SK-N-SH (cell line): ENCODE results near the gene C6orf15. TPM values are rescaled to one million over a fixed set of nuclear protein-coding genes. Genes with fewer than 3 reads are reported as not detected.

ENCODE experiments used
- CTCF ChIA-PET: fragments of 300-600, 350-600 bp; formaldehyde crosslinking; extraction: SDS; loops from one replicate; lab custom pipeline; 2021; lab: Yijun Ruan, JAX
- POLR2A ChIA-PET: fragments of 350-600 bp; sonication (Branson Sonifier 250); formaldehyde crosslinking; extraction: SDS; loops from one replicate; lab custom pipeline; 2020; ENCODE audit warnings: antibody characterized with exemption, inconsistent platforms; lab: Yijun Ruan, JAX
- DNase-seq: peaks from one replicate; pipeline ENCODE4 v3.0.0; 2012
- H2AFZ ChIP-seq: fragments of 200-600 bp; sonication (generic); 2 replicates; pipeline ENCODE4 v1.8.1; 2016; ENCODE audit warnings: antibody characterized with exemption, mild to moderate bottlenecking, low read depth
- H3F3A ChIP-seq: fragments of 200-600 bp; sonication (generic); replicated peaks from 2 replicates; pipeline ENCODE3; 2016; ENCODE audit warnings: antibody characterized with exemption, mild to moderate bottlenecking; ENCODE audit not compliant: insufficient read depth
- H3K27ac ChIP-seq, 2 experiments: fragments of 200-500 bp in 1 of 2; fragments of 200-600 bp in 1 of 2; sonication (Bioruptor generic) in 1 of 2; sonication (generic), shearing (Covaris generic) in 1 of 2; 2 replicates each; pipeline versions ENCODE4 v1.5.1 to v1.6.1; 2014 to 2016; ENCODE audit warnings: low read depth in 2 of 2, inconsistent platforms in 1 of 2, low read length in 1 of 2, mild to moderate bottlenecking in 1 of 2, mixed read lengths in 1 of 2
- H3K27me3 ChIP-seq: fragments of 200-600 bp; sonication (generic), shearing (Covaris generic); 2 replicates; pipeline ENCODE4 v1.6.1; 2016; ENCODE audit warnings: mixed run types; ENCODE audit not compliant: insufficient read depth
- H3K36me3 ChIP-seq, 2 experiments: fragments of 200-500 bp in 1 of 2; fragments of 200-600 bp in 1 of 2; sonication (Bioruptor generic) in 1 of 2; sonication (generic) in 1 of 2; replicated peaks in 1 of 2; 2 replicates each; pipeline versions ENCODE3 to v1.5.1; 2014 to 2016; ENCODE audit warnings: low read length in 1 of 2, mild to moderate bottlenecking in 1 of 2; ENCODE audit not compliant: insufficient read depth in 2 of 2, control insufficient read depth in 1 of 2
- H3K4me1 ChIP-seq, 2 experiments: fragments of 200-500 bp in 1 of 2; fragments of 200-600 bp in 1 of 2; sonication (Bioruptor generic) in 1 of 2; sonication (generic), shearing (Covaris generic) in 1 of 2; 2 replicates each; pipeline versions ENCODE4 v1.5.1 to v1.6.1; 2014 to 2016; ENCODE audit warnings: low read depth in 1 of 2, low read length in 1 of 2, mixed run types in 1 of 2; ENCODE audit not compliant: insufficient read depth in 2 of 2, control insufficient read depth in 1 of 2
- H3K4me2 ChIP-seq: fragments of 200-600 bp; sonication (generic), shearing (Covaris generic); 2 replicates; pipeline ENCODE4 v1.6.1; 2017; ENCODE audit warnings: mixed run types
- H3K4me3 ChIP-seq, 2 experiments: fragments of 200-500 bp in 1 of 2; fragments of 200-600 bp in 1 of 2; sonication (Bioruptor generic) in 1 of 2; sonication (generic), shearing (Covaris generic) in 1 of 2; 2 replicates each; pipeline versions ENCODE4 v1.5.1 to v1.8.1; 2014 to 2016; ENCODE audit warnings: low read depth in 2 of 2, inconsistent platforms in 1 of 2, low read length in 1 of 2, mild to moderate bottlenecking in 1 of 2, mixed read lengths in 1 of 2, moderate library complexity in 1 of 2
- H3K79me2 ChIP-seq: fragments of 200-600 bp; sonication (generic); 2 replicates; pipeline ENCODE4 v1.8.1; 2017; ENCODE audit warnings: mild to moderate bottlenecking; ENCODE audit not compliant: insufficient read depth
- H3K9ac ChIP-seq: fragments of 200-600 bp; sonication (generic); 2 replicates; pipeline ENCODE4 v1.6.1; 2017; ENCODE audit warnings: mixed run types
- H3K9me2 ChIP-seq: fragments of 200-600 bp; sonication (generic); 2 replicates; pipeline ENCODE4 v1.6.1; 2017; ENCODE audit warnings: mixed run types
- H3K9me3 ChIP-seq: fragments of 200-600 bp; sonication (generic); 2 replicates; pipeline ENCODE4 v1.6.1; 2017; ENCODE audit warnings: mixed run types, mild to moderate bottlenecking, moderate library complexity
- H4K20me1 ChIP-seq: fragments of 200-600 bp; sonication (generic); 2 replicates; pipeline ENCODE4 v1.6.1; 2017; ENCODE audit warnings: mild to moderate bottlenecking, mixed run types; ENCODE audit not compliant: insufficient read depth
- CHD2 ChIP-seq: fragments of 150-350 bp; IDR thresholded peaks from 2 replicates; pipeline ENCODE4 v1.6.1; 2018; ENCODE audit warnings: low read length; ENCODE audit not compliant: partially characterized antibody
- ELF1 ChIP-seq: IDR thresholded peaks from 2 replicates; pipeline ENCODE4 v1.4.0; 2012
- EP300 ChIP-seq, 2 experiments: IDR thresholded peaks; 2 replicates each; pipeline versions ENCODE4 v1.4.0 to v1.6.1; 2012; ENCODE audit warnings: borderline replicate concordance in 1 of 2, low read depth in 1 of 2, low read length in 1 of 2
- FOSL2 ChIP-seq: IDR thresholded peaks from 2 replicates; pipeline ENCODE4 v1.4.0; 2012; ENCODE audit warnings: low read depth, mild to moderate bottlenecking, moderate library complexity, borderline replicate concordance
- FOXJ3 ChIP-seq: sonication (generic); formaldehyde crosslinking; IDR thresholded peaks from 2 replicates; pipeline ENCODE4 v1.5.1; 2020; ENCODE audit warnings: mild to moderate bottlenecking, missing genetic modification reagents
- FOXM1 ChIP-seq: IDR thresholded peaks from 2 replicates; pipeline ENCODE4 v1.4.0; 2012; ENCODE audit warnings: low read depth, mild to moderate bottlenecking
- JUND ChIP-seq: IDR thresholded peaks from 2 replicates; pipeline ENCODE4 v1.4.0; 2012
- MEF2A ChIP-seq: IDR thresholded peaks from 2 replicates; pipeline ENCODE4 v1.4.0; 2012; ENCODE audit warnings: low read depth, borderline replicate concordance
- MXI1 ChIP-seq: IDR thresholded peaks from 2 replicates; pipeline ENCODE4 v1.6.1; 2012; ENCODE audit warnings: mild to moderate bottlenecking, low read depth, low read length, improper control_type of control experiment
- NFIC ChIP-seq: IDR thresholded peaks from 2 replicates; pipeline ENCODE4 v1.4.0; 2012; ENCODE audit warnings: borderline replicate concordance
- NRF1 ChIP-seq: IDR thresholded peaks from 2 replicates; pipeline ENCODE4 v1.6.1; 2012; ENCODE audit warnings: low read depth, mild to moderate bottlenecking, low read length
- POLR2AphosphoS5 ChIP-seq: IDR thresholded peaks from 2 replicates; pipeline ENCODE4 v1.6.1; 2012; ENCODE audit warnings: low read depth, low read length
- RAD21 ChIP-seq: IDR thresholded peaks from 2 replicates; pipeline ENCODE4 v1.6.1; 2012; ENCODE audit warnings: mild to moderate bottlenecking, low read length
- RCOR1 ChIP-seq: fragments of 150-350 bp; IDR thresholded peaks from 2 replicates; pipeline ENCODE4 v1.6.1; 2017; ENCODE audit warnings: antibody characterized with exemption, low read length
- RXRA ChIP-seq: IDR thresholded peaks from 2 replicates; pipeline ENCODE4 v1.4.0; 2012; ENCODE audit warnings: low read depth, mild to moderate bottlenecking, borderline replicate concordance
- SIN3A ChIP-seq: IDR thresholded peaks from 2 replicates; pipeline ENCODE4 v1.6.1; 2012; ENCODE audit warnings: low read depth, mild to moderate bottlenecking, low read length, moderate library complexity, borderline replicate concordance
- TAF1 ChIP-seq: IDR thresholded peaks from 2 replicates; pipeline ENCODE4 v1.6.1; 2012; ENCODE audit warnings: low read depth, mild to moderate bottlenecking, low read length, moderate library complexity, borderline replicate concordance
- TCF12 ChIP-seq: IDR thresholded peaks from 2 replicates; pipeline ENCODE4 v1.4.0; 2012
- YY1 ChIP-seq: IDR thresholded peaks from 2 replicates; pipeline ENCODE4 v1.4.0; 2012; ENCODE audit warnings: low read depth, mild to moderate bottlenecking
- WGBS: methylation state at CpG from one replicate; pipeline ENCODE4 v1.1.6; 2017; ENCODE audit warnings: low lambda C conversion rate; 5-methylcytosine and 5-hydroxymethylcytosine counted together
- polyA plus RNA-seq, 3 experiments: library from polyadenylated mRNA; depleted of rRNA; stranded (reverse); fragments of >200 nt; gene quantifications; 2 replicates each; pipeline ENCODE4 v1.2.3, GENCODE V29; 2012
- TF ChIP-seq, protein P1 (sequence below): IDR thresholded peaks from 2 replicates; pipeline ENCODE4 v1.4.0; 2012; ENCODE audit warnings: low read depth, borderline replicate concordance
- TF ChIP-seq, protein P2 (sequence below): IDR thresholded peaks from 2 replicates; pipeline ENCODE4 v1.6.1; 2012; ENCODE audit warnings: mild to moderate bottlenecking, low read depth, low read length, moderate library complexity
- TF ChIP-seq, protein P3 (sequence below): IDR thresholded peaks from 2 replicates; pipeline ENCODE4 v1.4.0; 2012; ENCODE audit warnings: low read depth

C6orf15 gene
- polyA plus RNA-seq, 1 of the 3 experiments (the other 2 are of a cell fraction), result not detected

DNA sequence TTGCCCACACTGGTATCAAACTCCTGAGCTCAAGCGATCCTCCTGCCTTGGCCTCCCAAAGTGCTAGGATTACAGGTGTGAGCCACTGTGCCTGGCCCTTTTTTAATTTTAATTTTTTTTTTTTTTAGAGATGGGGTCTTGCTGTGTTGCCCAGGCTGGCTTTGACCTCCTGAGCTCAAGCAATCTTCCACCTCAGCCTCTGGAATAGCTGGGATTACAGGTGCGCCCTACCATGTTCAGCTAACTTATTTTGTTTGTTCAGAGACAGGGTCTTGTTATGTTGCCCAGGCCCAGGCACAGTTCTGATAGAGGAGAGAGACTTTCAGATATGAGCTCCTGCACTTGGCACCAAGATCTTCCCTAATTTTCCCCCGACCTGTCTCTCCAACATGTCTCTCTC lies 18.4 kb upstream of the C6orf15 start:
- Histone ChIP-seq H3K79me2 (no peaks in the 10 kb centered on the region), H3K4me2 (no peak overlapping the region), H3K9ac (no peak overlapping the region), H3K4me3 (no peak overlapping the region), H2AFZ (no peak overlapping the region), H3F3A (no peaks in the 10 kb centered on the region), H3K36me3 (no peaks in the 10 kb centered on the region), H3K27ac (no peak overlapping the region), H4K20me1 (no peaks in the 10 kb centered on the region), H3K9me3 (no peaks in the 10 kb centered on the region), H3K4me1 (no peaks in the 10 kb centered on the region), H3K9me2 (no peaks in the 10 kb centered on the region), H3K27me3 (no peaks in the 10 kb centered on the region)
- DNase-seq, result no peak
- ChIA-PET POLR2A (no interaction called here), CTCF (interaction anchor here (0.8 to 4.8 kb wide), 3 partner anchors 44 to 236 kb away, joined by 3 to 21 read pairs (median 16); no protein-coding TSS in a partner anchor)
- WGBS, result 47% methylated on average over 3 of the region's 3 CpGs
- TF ChIP-seq, protein P1, sequence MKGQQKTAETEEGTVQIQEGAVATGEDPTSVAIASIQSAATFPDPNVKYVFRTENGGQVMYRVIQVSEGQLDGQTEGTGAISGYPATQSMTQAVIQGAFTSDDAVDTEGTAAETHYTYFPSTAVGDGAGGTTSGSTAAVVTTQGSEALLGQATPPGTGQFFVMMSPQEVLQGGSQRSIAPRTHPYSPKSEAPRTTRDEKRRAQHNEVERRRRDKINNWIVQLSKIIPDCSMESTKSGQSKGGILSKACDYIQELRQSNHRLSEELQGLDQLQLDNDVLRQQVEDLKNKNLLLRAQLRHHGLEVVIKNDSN, result no peak
- TF ChIP-seq SIN3A (no peak), YY1 (no peak), TAF1 (no peak), CHD2 (no peak), POLR2AphosphoS5 (no peak), ELF1 (no peak), RAD21 (no peak), MXI1 (no peak)

DNA sequence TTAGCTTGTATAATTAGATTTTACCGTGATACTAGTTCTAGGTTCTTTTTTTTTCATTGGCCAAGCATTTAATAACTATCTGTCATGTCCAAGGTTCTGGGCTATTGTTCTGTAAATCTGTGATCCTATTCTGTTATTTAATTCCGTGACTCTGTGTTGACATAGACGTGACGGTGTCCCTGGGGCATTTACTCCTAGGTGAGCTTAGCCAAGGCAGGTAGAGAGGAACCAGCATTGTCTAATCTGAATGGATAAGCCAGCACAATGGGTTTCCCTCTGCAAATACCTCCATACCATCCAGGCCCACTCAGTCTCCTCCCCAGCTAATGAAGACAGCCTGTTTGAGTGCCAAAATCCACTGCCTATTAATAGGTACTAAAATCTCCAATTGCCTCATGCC lies 16.8 kb upstream of the C6orf15 start:
- Histone ChIP-seq H3K36me3 (no peaks in the 10 kb centered on the region), H3K4me1 (peaks cover 0 to 5% of the 10 kb centered on the region in 2 experiments; a peak in 1 of 4 replicates), H3K9me3 (no peaks in the 10 kb centered on the region), H3K27me3 (no peaks in the 10 kb centered on the region), H3K4me2 (no peak overlapping the region), H3K4me3 (no peak overlapping the region), H3K27ac (no peak overlapping the region), H3K9ac (no peak overlapping the region), H3K79me2 (no peaks in the 10 kb centered on the region), H2AFZ (no peak overlapping the region), H4K20me1 (no peaks in the 10 kb centered on the region), H3K9me2 (no peaks in the 10 kb centered on the region), H3F3A (no peaks in the 10 kb centered on the region)
- 28% methylated on average over 4 of the region's 4 CpGs for WGBS
- no peak for TF ChIP-seq FOSL2
- TF ChIP-seq TCF12, result no peak
- TF ChIP-seq ELF1, result no peak
- TF ChIP-seq TAF1, result no peak
- TF ChIP-seq MEF2A, result no peak
- no peak for TF ChIP-seq RAD21
- no peak for TF ChIP-seq RXRA
- no peak for TF ChIP-seq MXI1
- TF ChIP-seq RCOR1, result no peak
- TF ChIP-seq, protein P2, sequence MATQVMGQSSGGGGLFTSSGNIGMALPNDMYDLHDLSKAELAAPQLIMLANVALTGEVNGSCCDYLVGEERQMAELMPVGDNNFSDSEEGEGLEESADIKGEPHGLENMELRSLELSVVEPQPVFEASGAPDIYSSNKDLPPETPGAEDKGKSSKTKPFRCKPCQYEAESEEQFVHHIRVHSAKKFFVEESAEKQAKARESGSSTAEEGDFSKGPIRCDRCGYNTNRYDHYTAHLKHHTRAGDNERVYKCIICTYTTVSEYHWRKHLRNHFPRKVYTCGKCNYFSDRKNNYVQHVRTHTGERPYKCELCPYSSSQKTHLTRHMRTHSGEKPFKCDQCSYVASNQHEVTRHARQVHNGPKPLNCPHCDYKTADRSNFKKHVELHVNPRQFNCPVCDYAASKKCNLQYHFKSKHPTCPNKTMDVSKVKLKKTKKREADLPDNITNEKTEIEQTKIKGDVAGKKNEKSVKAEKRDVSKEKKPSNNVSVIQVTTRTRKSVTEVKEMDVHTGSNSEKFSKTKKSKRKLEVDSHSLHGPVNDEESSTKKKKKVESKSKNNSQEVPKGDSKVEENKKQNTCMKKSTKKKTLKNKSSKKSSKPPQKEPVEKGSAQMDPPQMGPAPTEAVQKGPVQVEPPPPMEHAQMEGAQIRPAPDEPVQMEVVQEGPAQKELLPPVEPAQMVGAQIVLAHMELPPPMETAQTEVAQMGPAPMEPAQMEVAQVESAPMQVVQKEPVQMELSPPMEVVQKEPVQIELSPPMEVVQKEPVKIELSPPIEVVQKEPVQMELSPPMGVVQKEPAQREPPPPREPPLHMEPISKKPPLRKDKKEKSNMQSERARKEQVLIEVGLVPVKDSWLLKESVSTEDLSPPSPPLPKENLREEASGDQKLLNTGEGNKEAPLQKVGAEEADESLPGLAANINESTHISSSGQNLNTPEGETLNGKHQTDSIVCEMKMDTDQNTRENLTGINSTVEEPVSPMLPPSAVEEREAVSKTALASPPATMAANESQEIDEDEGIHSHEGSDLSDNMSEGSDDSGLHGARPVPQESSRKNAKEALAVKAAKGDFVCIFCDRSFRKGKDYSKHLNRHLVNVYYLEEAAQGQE, result no peak
- no peak for TF ChIP-seq YY1
- TF ChIP-seq SIN3A, result no peak
- no peak for TF ChIP-seq FOXJ3 (CRISPR knock-in tag)
- TF ChIP-seq NFIC, result no peak
- TF ChIP-seq NRF1, result no peak
- TF ChIP-seq JUND, result no peak
- no peak for TF ChIP-seq FOXM1
- no peak for TF ChIP-seq EP300 (IDR thresholded peaks at IDR 0.05; ENCODE audit: borderline replicate concordance in 1 of 2, low read depth in 1 of 2, low read length in 1 of 2)
- TF ChIP-seq, protein P3, sequence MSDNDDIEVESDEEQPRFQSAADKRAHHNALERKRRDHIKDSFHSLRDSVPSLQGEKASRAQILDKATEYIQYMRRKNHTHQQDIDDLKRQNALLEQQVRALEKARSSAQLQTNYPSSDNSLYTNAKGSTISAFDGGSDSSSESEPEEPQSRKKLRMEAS, result no peak
- CTCF ChIA-PET, result interaction anchor here (0.6 to 4.8 kb wide), 17 partner anchors 8 to 285 kb away, joined by 3 to 21 read pairs (median 4); partner anchors contain the start of genes C6orf15, PSORS1C1 and PSORS1C2
- POLR2A ChIA-PET, result no interaction called here
- no peak for DNase-seq
